NB4 (cell line): ENCODE results near the gene CTNND2.

Experiments used
- CTCF ChIP-seq: IDR thresholded peaks from one replicate; pipeline ENCODE4 v1.5.1; 2012; ENCODE audit warnings: low read depth, low read length
- MAX ChIP-seq: IDR thresholded peaks from 2 replicates; pipeline ENCODE4 v1.6.1; 2011; ENCODE audit warnings: low read depth, low read length
- MYC ChIP-seq: IDR thresholded peaks from 2 replicates; pipeline ENCODE4 v1.6.1; 2011; ENCODE audit warnings: low read depth, low read length
- POLR2A ChIP-seq: IDR thresholded peaks from 2 replicates; pipeline ENCODE4 v1.6.1; 2011; ENCODE audit warnings: mild to moderate bottlenecking; ENCODE audit not compliant: insufficient read length; ENCODE audit errors: extremely low read depth

- TF ChIP-seq POLR2A (no peak), CTCF (no peak), MYC (no peak), MAX (no peak)
These were observed 945.5 kb downstream of the CTNND2 start for GRCh38 chr5:10958728-10959127.
